IMR-90 (cell line): Measurements from ENCODE around the gene SIN3B. TPM values are rescaled to one million over a fixed set of nuclear protein-coding genes. Genes with fewer than 3 reads are reported as not detected.

Source experiments
- ATAC-seq: fragments of 200-7000 bp; cut with Tn5 transposase; 2 replicates; pipeline ENCODE4 v1.9.1; 2020; ENCODE audit warnings: low read depth, mild to moderate bottlenecking, moderate library complexity
- BruUV-seq: library from RNA; stranded (reverse); fragments of 400-500 nt; replicated peaks from 2 replicates; lab custom pipeline; 2021; lab: Mats Ljungman, UMichigan
- CTCF ChIA-PET: fragments of 300-600 bp; formaldehyde crosslinking; extraction: SDS; loops from one replicate; lab custom pipeline; 2021; ENCODE audit warnings: antibody characterized with exemption; lab: Yijun Ruan, JAX
- POLR2A ChIA-PET: fragments of 300-600 bp; sonication (Branson Sonifier 250); formaldehyde crosslinking; loops from one replicate; lab custom pipeline; 2022; ENCODE audit warnings: antibody characterized with exemption; ENCODE audit not compliant: unreplicated experiment; lab: Charles Lee
- DNase-seq: peaks from one replicate; pipeline ENCODE4 v3.0.0; 2013
- H2AFZ ChIP-seq: replicated peaks from 2 replicates; pipeline ENCODE3; 2013; ENCODE audit warnings: low read length, mild to moderate bottlenecking; ENCODE audit not compliant: poor library complexity
- H2AK5ac ChIP-seq: 2 replicates; pipeline ENCODE4 v1.6.1; 2013; ENCODE audit warnings: low read depth, low read length, inconsistent platforms
- H2AK9ac ChIP-seq: replicated peaks from 2 replicates; pipeline ENCODE3; 2013; ENCODE audit warnings: mild to moderate bottlenecking, low read depth, low read length, moderate library complexity; ENCODE audit not compliant: poor library complexity
- H2BK120ac ChIP-seq: 2 replicates; pipeline ENCODE4 v1.6.1; 2013; ENCODE audit warnings: low read depth, low read length, inconsistent platforms
- H2BK15ac ChIP-seq: 3 replicates; pipeline ENCODE4 v1.6.1; 2013; ENCODE audit warnings: low read depth, low read length, inconsistent platforms
- H2BK20ac ChIP-seq: 2 replicates; pipeline ENCODE4 v1.6.1; 2013; ENCODE audit warnings: low read depth, mild to moderate bottlenecking, inconsistent platforms, low read length, moderate library complexity
- H2BK5ac ChIP-seq: 2 replicates; pipeline ENCODE4 v1.6.1; 2013; ENCODE audit warnings: mild to moderate bottlenecking, low read depth, low read length, inconsistent platforms; ENCODE audit not compliant: poor library complexity, severe bottlenecking
- H3K14ac ChIP-seq: replicated peaks from 2 replicates; pipeline ENCODE4 v1.6.1; 2013; ENCODE audit warnings: low read depth, low read length, inconsistent platforms
- H3K18ac ChIP-seq: 2 replicates; pipeline ENCODE4 v1.6.1; 2013; ENCODE audit warnings: low read depth, low read length, control low read depth
- H3K23ac ChIP-seq: 2 replicates; pipeline ENCODE4 v1.6.1; 2013; ENCODE audit warnings: low read depth, low read length, inconsistent platforms
- H3K27ac ChIP-seq: 2 replicates; pipeline ENCODE4 v1.5.1; 2013; ENCODE audit warnings: mild to moderate bottlenecking, control low read depth, low read length; ENCODE audit not compliant: insufficient read depth
- H3K27me3 ChIP-seq: 2 replicates; pipeline ENCODE4 v1.6.1; 2013; ENCODE audit warnings: low read length; ENCODE audit not compliant: control insufficient read depth, insufficient read depth
- H3K36me3 ChIP-seq: 2 replicates; pipeline ENCODE4 v1.6.1; 2013; ENCODE audit warnings: low read length, mixed read lengths; ENCODE audit not compliant: control insufficient read depth, insufficient read depth
- H3K4ac ChIP-seq: 2 replicates; pipeline ENCODE4 v1.6.1; 2013; ENCODE audit warnings: low read depth, low read length, inconsistent platforms
- H3K4me1 ChIP-seq: 2 replicates; pipeline ENCODE4 v1.6.1; 2013; ENCODE audit warnings: low read length, mixed read lengths; ENCODE audit not compliant: control insufficient read depth, insufficient read depth
- H3K4me2 ChIP-seq: 2 replicates; pipeline ENCODE4 v1.6.1; 2013; ENCODE audit warnings: low read depth, mild to moderate bottlenecking, control low read depth, low read length, moderate library complexity
- H3K4me3 ChIP-seq: 2 replicates; pipeline ENCODE4 v1.5.1; 2013; ENCODE audit warnings: low read depth, mild to moderate bottlenecking, control low read depth, low read length, moderate library complexity; ENCODE audit not compliant: insufficient read depth
- H3K56ac ChIP-seq: 2 replicates; pipeline ENCODE4 v1.6.1; 2013; ENCODE audit warnings: low read length, inconsistent platforms; ENCODE audit not compliant: insufficient read depth; ENCODE audit errors: extremely low read depth
- H3K79me1 ChIP-seq, 2 experiments: 2 replicates each; pipeline ENCODE4 v1.6.1; 2013; ENCODE audit warnings: low read length in 2 of 2, inconsistent platforms in 1 of 2, low read depth in 1 of 2
- H3K9ac ChIP-seq: 2 replicates; pipeline ENCODE4 v1.6.1; 2013; ENCODE audit warnings: low read depth, low read length, control low read depth
- H3K9me1 ChIP-seq: 2 replicates; pipeline ENCODE4 v1.6.1; 2013; ENCODE audit warnings: low read length, inconsistent platforms; ENCODE audit not compliant: insufficient read depth
- H3K9me3 ChIP-seq: 2 replicates; pipeline ENCODE4 v1.6.1; 2013; ENCODE audit warnings: low read length; ENCODE audit not compliant: control insufficient read depth, insufficient read depth
- H4K20me1 ChIP-seq: 2 replicates; pipeline ENCODE4 v1.6.1; 2013; ENCODE audit warnings: low read length, inconsistent platforms; ENCODE audit not compliant: insufficient read depth
- H4K5ac ChIP-seq: 2 replicates; pipeline ENCODE4 v1.6.1; 2013; ENCODE audit warnings: mild to moderate bottlenecking, low read depth, low read length, control low read depth
- H4K8ac ChIP-seq, 2 experiments: 2 replicates each; pipeline ENCODE4 v1.6.1; 2013; ENCODE audit warnings: low read depth in 2 of 2, low read length in 2 of 2, control low read depth in 1 of 2, inconsistent platforms in 1 of 2
- H4K91ac ChIP-seq: 2 replicates; pipeline ENCODE4 v1.6.1; 2013; ENCODE audit warnings: low read depth, low read length, inconsistent platforms; ENCODE audit not compliant: insufficient read depth
- BHLHE40 ChIP-seq: fragments of 150-350 bp; IDR thresholded peaks from 2 replicates; pipeline ENCODE4 v1.6.1; 2016; ENCODE audit warnings: mild to moderate bottlenecking, low read depth, low read length
- CEBPB ChIP-seq: IDR thresholded peaks from 2 replicates; pipeline ENCODE4 v1.6.1; 2012; ENCODE audit warnings: low read depth, low read length, improper control_type of control experiment
- CHD1 ChIP-seq: IDR thresholded peaks from 2 replicates; pipeline ENCODE4 v1.6.1; 2012; ENCODE audit warnings: low read depth, low read length, improper control_type of control experiment
- ELK1 ChIP-seq: fragments of 150-350 bp; IDR thresholded peaks from 2 replicates; pipeline ENCODE4 v1.6.1; 2016; ENCODE audit warnings: low read depth, mild to moderate bottlenecking, low read length, moderate library complexity, borderline replicate concordance
- MAFK ChIP-seq: IDR thresholded peaks from 2 replicates; pipeline ENCODE4 v1.6.1; 2012; ENCODE audit warnings: low read depth, low read length, improper control_type of control experiment
- MAZ ChIP-seq: IDR thresholded peaks from 2 replicates; pipeline ENCODE4 v1.6.1; 2012; ENCODE audit warnings: low read depth, mild to moderate bottlenecking, low read length, improper control_type of control experiment, moderate library complexity, borderline replicate concordance
- MXI1 ChIP-seq: IDR thresholded peaks from 2 replicates; pipeline ENCODE4 v1.6.1; 2012; ENCODE audit warnings: low read depth, mild to moderate bottlenecking, low read length, moderate library complexity, borderline replicate concordance
- NFE2L2 ChIP-seq: fragments of 150-350 bp; IDR thresholded peaks from 2 replicates; pipeline ENCODE4 v1.6.1; 2016; ENCODE audit warnings: low read depth, mild to moderate bottlenecking, low read length
- WGBS, 2 experiments: methylation state at CpG; one replicate each; pipeline versions ENCODE4 v1.1.5 to v1.1.7; 2013; ENCODE audit warnings: missing lambda C conversion rate in 2 of 2; ENCODE audit not compliant: insufficient read length in 1 of 2; ENCODE audit errors: extremely low coverage in 2 of 2; 5-methylcytosine and 5-hydroxymethylcytosine counted together
- dilution Hi-C: fragments of 300-500 bp; cut with HindIII; formaldehyde crosslinking; loops from one replicate; pipeline ENCODE4 v1.14.3; 2018; ENCODE audit warnings: low sequenced_read_pairs; ENCODE audit not compliant: unreplicated experiment
- in situ Hi-C: fragments of 300-500 bp; cut with MboI; formaldehyde crosslinking; loops from 3 replicates; pipeline ENCODE4 v1.14.3; 2019; ENCODE audit warnings: low sequenced_read_pairs, inconsistent platforms, mixed read lengths
- intact Hi-C: fragments of 100-400 bp; cut with micrococcal nuclease; formaldehyde crosslinking; loops from 2 replicates; pipeline ENCODE4 v1.10.0; 2022
- polyA plus RNA-seq, 3 experiments: library from polyadenylated mRNA; depleted of rRNA; stranded (reverse); fragments of >200 nt; gene quantifications; 2 replicates each; pipeline ENCODE4 v1.2.3, GENCODE V29; 2012; ENCODE audit warnings: low replicate concordance in 1 of 3
- total RNA-seq: library from RNA; depleted of rRNA; stranded (reverse); fragments of >200 nt; gene quantifications from 2 replicates; pipeline ENCODE4 v1.2.3, GENCODE V29; 2012
- TF ChIP-seq, protein P1 (sequence below): fragments of 150-350 bp; IDR thresholded peaks from 2 replicates; pipeline ENCODE4 v1.6.1; 2017; ENCODE audit warnings: mild to moderate bottlenecking, antibody characterized with exemption, low read length, low read depth

Gene SIN3B
- total and polyA plus RNA-seq, 2 of the 4 experiments (the other 2 are of a cell fraction): 7.9 to 40.0 TPM

DNA sequence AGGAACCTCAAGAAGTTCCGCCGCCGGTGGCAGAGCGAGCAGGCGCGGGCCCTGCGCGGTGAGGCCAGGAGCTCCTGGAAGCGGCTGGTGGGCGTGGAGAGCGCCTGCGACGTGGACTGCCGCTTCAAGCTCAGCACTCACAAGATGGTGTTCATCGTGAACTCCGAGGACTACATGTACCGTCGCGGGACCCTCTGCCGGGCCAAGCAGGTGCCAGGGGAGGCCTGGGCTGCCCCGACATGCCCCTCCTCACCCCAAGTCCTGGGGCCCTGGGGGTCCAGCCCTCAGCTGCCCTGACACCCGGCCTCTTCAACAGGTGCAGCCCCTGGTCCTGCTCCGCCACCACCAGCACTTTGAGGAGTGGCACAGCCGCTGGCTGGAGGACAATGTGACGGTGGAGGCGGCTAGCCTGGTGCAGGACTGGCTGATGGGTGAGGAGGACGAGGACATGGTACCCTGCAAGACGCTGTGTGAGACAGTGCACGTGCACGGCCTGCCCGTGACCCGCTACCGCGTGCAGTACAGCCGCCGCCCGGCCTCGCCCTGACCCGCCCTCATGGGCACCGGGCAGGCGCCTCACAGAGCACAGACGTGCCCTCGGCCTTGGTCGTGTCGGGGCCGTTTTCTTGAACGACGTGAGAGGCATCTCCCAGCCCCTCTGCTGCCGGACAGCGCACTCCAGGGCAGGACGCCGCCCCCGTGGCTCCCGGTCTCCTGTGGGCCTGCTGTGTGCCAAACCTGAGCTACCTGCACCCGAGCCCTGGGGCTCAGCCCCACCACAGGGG is 49.2 kb downstream of the SIN3B start (continued):
- TF ChIP-seq, protein P1, sequence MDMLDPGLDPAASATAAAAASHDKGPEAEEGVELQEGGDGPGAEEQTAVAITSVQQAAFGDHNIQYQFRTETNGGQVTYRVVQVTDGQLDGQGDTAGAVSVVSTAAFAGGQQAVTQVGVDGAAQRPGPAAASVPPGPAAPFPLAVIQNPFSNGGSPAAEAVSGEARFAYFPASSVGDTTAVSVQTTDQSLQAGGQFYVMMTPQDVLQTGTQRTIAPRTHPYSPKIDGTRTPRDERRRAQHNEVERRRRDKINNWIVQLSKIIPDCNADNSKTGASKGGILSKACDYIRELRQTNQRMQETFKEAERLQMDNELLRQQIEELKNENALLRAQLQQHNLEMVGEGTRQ: no peak

DNA sequence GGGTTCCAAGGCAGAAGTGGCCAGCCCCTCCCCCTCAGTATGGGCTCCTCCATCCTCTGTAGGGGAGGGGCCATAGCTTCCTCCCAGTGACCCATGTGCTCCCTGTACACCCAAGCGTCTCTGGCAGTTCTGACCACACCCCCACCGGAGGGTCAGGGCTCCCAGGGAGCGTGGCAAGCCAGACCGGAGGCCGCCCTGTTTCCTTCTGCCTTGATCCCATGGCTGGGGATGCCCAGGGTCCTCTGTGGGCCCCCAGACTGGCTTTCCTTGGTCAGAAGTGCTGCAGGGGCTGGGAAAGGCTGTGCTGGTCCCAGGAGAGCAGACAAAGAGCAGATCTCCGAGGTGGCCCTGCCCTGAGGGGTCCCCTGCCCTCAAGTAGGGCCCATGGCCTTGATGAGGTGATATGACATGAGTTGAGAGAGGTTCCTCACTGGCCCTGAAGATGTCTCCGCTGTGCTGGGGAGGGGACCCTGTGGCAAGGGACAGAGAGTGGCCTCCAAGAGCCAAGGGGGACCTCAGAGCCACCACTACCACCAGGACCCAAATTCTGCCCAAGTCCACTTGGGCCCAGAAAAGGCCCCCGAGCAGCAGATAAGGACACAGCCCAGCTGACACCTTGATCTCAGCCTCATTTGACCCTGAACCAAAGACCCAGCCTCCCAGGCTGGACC is 51.8 kb downstream of the SIN3B start:
- no peak for DNase-seq
- Histone ChIP-seq H3K4me3 (no peak overlapping the region), H3K4me1 (no peaks in the 10 kb centered on the region), H3K4ac (no peak overlapping the region), H3K79me1 (0 out of 4 replicates have a peak, but pooled peaks cover 0 to 4% of the 10 kb centered on the region in 2 experiments), H4K91ac (no peak overlapping the region), H3K23ac (no peak overlapping the region), H2AK9ac (no peak overlapping the region), H2BK20ac (no peak overlapping the region), H2BK120ac (no peak overlapping the region), H3K14ac (no peak overlapping the region), H3K9ac (no peak overlapping the region), H2AFZ (no peak overlapping the region), H2BK5ac (no peak overlapping the region), H3K36me3 (peaks cover 46% of the 10 kb centered on the region), H3K18ac (no peak overlapping the region), H4K8ac (no peak overlapping the region), H2AK5ac (no peak overlapping the region), H4K20me1 (peaks cover 1% of the 10 kb centered on the region), H3K27ac (no peak overlapping the region), H3K56ac (no peak overlapping the region), H3K27me3 (no peaks in the 10 kb centered on the region), H3K4me2 (no peak overlapping the region), H3K9me1 (no peaks in the 10 kb centered on the region), H2BK15ac (no peak overlapping the region), H4K5ac (no peak overlapping the region), H3K9me3 (peaks cover 22% of the 10 kb centered on the region)
- ATAC-seq: no peak
- dilution Hi-C loops (no loop called here), intact Hi-C loops (no loop called here), in situ Hi-C loops (no loop called here)
- 100% methylated on average over 3 of the region's 8 CpGs; no CpG with 5 or more reads in 1 of the 2 experiments for WGBS, 2 experiments
- no peak for TF ChIP-seq CEBPB
- no peak for TF ChIP-seq ELK1
- no peak for TF ChIP-seq MXI1
- TF ChIP-seq NFE2L2: no peak
- no peak for TF ChIP-seq MAFK
- TF ChIP-seq CHD1: no peak
- TF ChIP-seq BHLHE40: no peak
- no peak for TF ChIP-seq MAZ
- BruUV-seq: no TSS peak
- CTCF ChIA-PET: no interaction called here
- POLR2A ChIA-PET: no interaction called here
